ENCODE results near the gene MLLT6.

Gene MLLT6

DNA sequence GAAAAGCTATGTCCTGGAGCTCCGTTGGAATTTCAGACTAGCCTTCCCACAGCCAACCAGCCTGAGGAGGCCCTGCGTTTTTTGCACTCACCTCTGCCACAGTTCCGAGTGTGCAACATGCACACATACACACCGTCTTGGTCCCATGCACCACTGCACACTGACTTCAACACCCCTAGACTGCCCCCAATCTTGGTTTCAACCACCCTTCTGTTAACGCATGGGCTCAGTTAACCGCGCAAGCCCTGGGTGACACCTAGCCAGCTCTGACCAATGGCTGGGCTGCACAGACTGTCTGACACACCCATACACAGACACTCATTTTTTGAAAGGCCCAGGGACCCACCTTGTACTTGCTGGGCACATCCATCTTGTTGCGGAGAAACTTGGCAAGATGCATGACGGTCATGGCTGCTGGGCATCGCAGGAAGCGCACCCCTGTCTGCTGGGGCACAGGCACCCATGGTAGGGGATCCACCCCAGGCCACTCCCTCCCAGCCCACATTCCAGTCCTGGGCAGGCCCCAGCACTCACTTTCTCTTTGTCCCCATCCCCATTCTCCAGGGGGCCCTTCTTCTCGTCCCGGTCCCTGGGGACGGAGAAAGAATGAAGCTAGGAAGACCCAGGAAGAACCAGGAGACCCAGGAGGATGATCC, 33.1 kb downstream of the MLLT6 start:
- Mint-ChIP-seq H3K4me3 (no peak overlapping the region), H3K9me3 (no peaks in the 10 kb centered on the region), H3K36me3 (peaks cover 27% of the 10 kb centered on the region), H3K27ac (no peak overlapping the region), H3K4me1 (peaks cover 33% of the 10 kb centered on the region)
- ATAC-seq (no peak), DNase-seq (ENCODE audit: low spot score in 2 of 2) (no peak)

- no peak overlapping the region for H3K27ac Mint-ChIP-seq
- DNase-seq (ENCODE audit: low spot score in 2 of 2) (no peak), ATAC-seq (no peak)
- H3K36me3 Mint-ChIP-seq, result peaks cover 21% of the 10 kb centered on the region
- no peaks in the 10 kb centered on the region for H3K9me3 Mint-ChIP-seq
- H3K4me3 Mint-ChIP-seq, result no peak overlapping the region
- peaks cover 32% of the 10 kb centered on the region for H3K4me1 Mint-ChIP-seq
Measured at GRCh38 chr17:38738686-38739085, 33.6 kb downstream of the MLLT6 start.

DNA sequence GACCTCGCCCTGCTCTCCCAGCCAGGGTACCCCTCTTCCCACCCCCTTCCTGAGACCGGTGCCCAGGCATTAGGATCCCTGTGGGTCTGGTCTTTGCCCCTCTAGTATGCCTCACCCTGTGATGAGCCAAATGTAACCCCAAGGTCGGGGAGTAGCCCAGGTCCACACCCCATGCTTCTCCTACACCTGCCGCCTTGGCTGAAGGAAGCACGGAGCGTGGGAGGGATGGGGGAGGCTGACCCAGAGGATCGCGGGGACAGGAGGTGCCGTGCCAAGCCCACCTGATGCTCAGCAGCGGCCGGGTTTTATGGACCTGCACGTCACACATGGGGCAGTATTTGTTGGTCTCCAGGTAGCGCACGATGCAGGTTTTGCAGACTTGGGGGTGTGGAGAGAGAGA, 34.2 kb downstream of the MLLT6 start:
- ATAC-seq (no peak), DNase-seq (ENCODE audit: low spot score in 2 of 2) (no peak)
- Mint-ChIP-seq H3K9me3 (no peaks in the 10 kb centered on the region), H3K4me3 (no peak overlapping the region), H3K4me1 (peaks cover 27% of the 10 kb centered on the region), H3K36me3 (peaks cover 15% of the 10 kb centered on the region), H3K27ac (no peak overlapping the region)

GRCh38 chr17:38740044-38740443, 35.0 kb downstream of the MLLT6 start:
- peaks cover 19% of the 10 kb centered on the region for H3K4me1 Mint-ChIP-seq
- no peak overlapping the region for H3K4me3 Mint-ChIP-seq
- no peak for DNase-seq (ENCODE audit: low spot score in 2 of 2)
- H3K9me3 Mint-ChIP-seq, result no peaks in the 10 kb centered on the region
- peaks cover 8% of the 10 kb centered on the region for H3K36me3 Mint-ChIP-seq
- H3K27ac Mint-ChIP-seq, result no peak overlapping the region
- no peak for ATAC-seq

GRCh38 chr17:38740806-38741205, 35.7 kb downstream of the MLLT6 start:
- ATAC-seq (no peak), DNase-seq (ENCODE audit: low spot score in 2 of 2) (no peak)
- no peak overlapping the region for H3K27ac Mint-ChIP-seq
- H3K9me3 Mint-ChIP-seq, result no peaks in the 10 kb centered on the region
- H3K36me3 Mint-ChIP-seq, result peaks cover under 1% of the 10 kb centered on the region
- peaks cover 13% of the 10 kb centered on the region for H3K4me1 Mint-ChIP-seq
- no peak overlapping the region for H3K4me3 Mint-ChIP-seq

- Mint-ChIP-seq H3K36me3 (no peaks in the 10 kb centered on the region), H3K27ac (no peak overlapping the region), H3K4me1 (peaks cover 19% of the 10 kb centered on the region), H3K4me3 (no peak overlapping the region), H3K9me3 (no peaks in the 10 kb centered on the region)
- DNase-seq (ENCODE audit: low spot score in 2 of 2) (no peak), ATAC-seq (no peak)
Measured at GRCh38 chr17:38741461-38741860, 36.4 kb downstream of the MLLT6 start.

DNA sequence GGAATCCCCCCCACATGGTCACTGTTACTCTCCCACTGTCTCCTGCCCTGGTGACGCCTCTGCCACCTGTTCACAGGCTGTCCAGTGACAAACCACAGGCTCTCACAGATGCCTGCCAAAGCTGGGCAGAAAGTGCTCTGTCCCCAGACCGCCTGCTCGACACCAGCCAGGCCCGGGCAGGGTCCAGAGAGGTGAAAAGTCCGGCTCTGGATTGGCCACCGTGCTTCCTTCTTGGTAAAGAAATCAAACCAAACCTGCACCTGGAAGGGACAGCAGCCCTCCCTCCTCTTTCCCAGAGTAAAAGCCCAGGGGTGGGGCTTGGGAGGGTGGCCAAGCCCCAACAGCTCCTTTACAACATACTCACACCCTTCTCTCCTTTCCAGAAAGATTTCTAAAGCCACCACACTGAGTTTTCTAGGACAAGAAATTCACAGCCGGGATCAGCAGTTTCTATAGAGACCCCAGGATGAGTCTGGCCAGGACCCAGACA, 36.9 kb downstream of the MLLT6 start:
- ATAC-seq (no peak), DNase-seq (ENCODE audit: low spot score in 2 of 2) (no peak)
- Mint-ChIP-seq H3K4me1 (peaks cover 24% of the 10 kb centered on the region), H3K9me3 (no peaks in the 10 kb centered on the region), H3K36me3 (no peaks in the 10 kb centered on the region), H3K4me3 (no peak overlapping the region), H3K27ac (peak overlapping the region; percentile 12)

- H3K9me3 Mint-ChIP-seq, result no peaks in the 10 kb centered on the region
Measured at GRCh38 chr17:38742411-38743308, 37.6 kb downstream of the MLLT6 start.

GRCh38 chr17:38743556-38744171, 38.6 kb downstream of the MLLT6 start:
- Mint-ChIP-seq H3K4me3 (no peak overlapping the region), H3K27ac (peak overlapping the region; percentile 45), H3K4me1 (peaks cover 32% of the 10 kb centered on the region), H3K9me3 (no peaks in the 10 kb centered on the region), H3K36me3 (no peaks in the 10 kb centered on the region)
- DNase-seq (ENCODE audit: low spot score in 2 of 2), result no peak
- ATAC-seq, result no peak

More at GRCh38 chr17:38742411-38743308, 37.6 kb downstream of the MLLT6 start:
- no peak for DNase-seq (ENCODE audit: low spot score in 2 of 2)
- peak; percentile 67 for ATAC-seq
- peaks cover 28% of the 10 kb centered on the region for H3K4me1 Mint-ChIP-seq
- no peaks in the 10 kb centered on the region for H3K36me3 Mint-ChIP-seq
- peak overlapping the region; percentile 12 for H3K27ac Mint-ChIP-seq
- no peak overlapping the region for H3K4me3 Mint-ChIP-seq

GRCh38 chr17:38745545-38745944, 40.5 kb downstream of the MLLT6 start:
- H3K36me3 Mint-ChIP-seq, result no peaks in the 10 kb centered on the region
- no peaks in the 10 kb centered on the region for H3K9me3 Mint-ChIP-seq
- peak overlapping the region; percentile 85 for H3K4me3 Mint-ChIP-seq
- ATAC-seq (no peak), DNase-seq (ENCODE audit: low spot score in 2 of 2) (no peak)
- H3K27ac Mint-ChIP-seq, result no peak overlapping the region
- peaks cover 46% of the 10 kb centered on the region for H3K4me1 Mint-ChIP-seq

DNA sequence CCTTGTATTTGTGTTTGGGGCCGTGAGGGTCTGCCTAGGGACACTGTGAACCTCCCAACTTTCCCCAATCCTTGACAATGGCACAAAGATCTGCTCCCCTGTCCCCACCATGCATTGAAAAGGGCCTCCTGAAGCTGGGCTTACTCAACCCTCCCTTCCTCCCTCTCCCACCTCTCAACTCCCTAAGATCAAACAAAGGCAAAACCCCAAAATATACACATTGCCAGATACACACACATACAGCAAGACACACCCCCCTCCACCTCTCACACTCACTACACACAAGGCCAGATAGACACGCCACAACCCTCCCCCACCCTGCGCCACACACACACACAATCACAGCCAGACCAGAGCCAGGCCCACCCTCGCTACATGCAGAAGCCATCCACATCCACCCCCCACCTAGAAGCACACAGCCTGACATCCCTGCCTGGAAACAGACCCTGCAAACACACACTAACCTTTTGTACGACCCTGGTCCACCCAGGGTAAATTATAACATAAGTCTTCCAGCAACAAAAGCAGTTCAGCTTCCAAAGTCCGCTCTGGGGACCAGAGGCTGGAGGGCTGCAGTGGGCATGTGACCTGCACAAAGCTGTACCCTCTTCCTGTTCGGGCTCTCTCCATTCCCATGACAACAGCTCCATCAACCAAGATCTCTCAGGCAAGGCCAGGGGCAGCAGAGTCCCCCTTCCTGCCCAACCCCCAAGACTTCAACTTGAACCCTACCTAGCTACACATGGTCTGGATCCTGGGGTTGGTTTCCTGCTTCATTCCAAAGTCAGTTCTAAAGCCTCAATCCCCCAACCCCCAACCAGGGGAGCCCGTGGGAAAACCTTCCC, 41.2 kb downstream of the MLLT6 start:
- no peak overlapping the region for H3K27ac Mint-ChIP-seq
- peaks cover 53% of the 10 kb centered on the region for H3K4me1 Mint-ChIP-seq
- DNase-seq (ENCODE audit: low spot score in 2 of 2) (no peak), ATAC-seq (no peak)
- peaks cover 5% of the 10 kb centered on the region for H3K36me3 Mint-ChIP-seq
- H3K4me3 Mint-ChIP-seq, result peak overlapping the region; percentile 85
- no peaks in the 10 kb centered on the region for H3K9me3 Mint-ChIP-seq

GRCh38 chr17:38746849-38747462, 41.9 kb downstream of the MLLT6 start:
- H3K27ac Mint-ChIP-seq, result no peak overlapping the region
- no peaks in the 10 kb centered on the region for H3K9me3 Mint-ChIP-seq
- no peak for ATAC-seq
- H3K36me3 Mint-ChIP-seq, result peaks cover 12% of the 10 kb centered on the region
- H3K4me3 Mint-ChIP-seq, result peak overlapping the region; percentile 85
- H3K4me1 Mint-ChIP-seq, result peaks cover 60% of the 10 kb centered on the region
- DNase-seq (ENCODE audit: low spot score in 2 of 2), result no peak

GRCh38 chr17:38747463-38748148, 42.5 kb downstream of the MLLT6 start:
- ATAC-seq (no peak), DNase-seq (ENCODE audit: low spot score in 2 of 2) (no peak)
- Mint-ChIP-seq H3K27ac (no peak overlapping the region), H3K9me3 (no peaks in the 10 kb centered on the region), H3K36me3 (peaks cover 19% of the 10 kb centered on the region), H3K4me1 (peaks cover 65% of the 10 kb centered on the region), H3K4me3 (peak overlapping the region; percentile 85)
